H1 (cell line): Measurements from ENCODE around the gene FMO3. TPM values are rescaled to one million over a fixed set of nuclear protein-coding genes. Genes with fewer than 3 reads are reported as not detected.

Experiments used
- GTF2F1 ChIP-seq: IDR thresholded peaks from 2 replicates; pipeline ENCODE4 v1.6.1; 2012; ENCODE audit warnings: low read depth, low read length, improper control_type of control experiment, borderline replicate concordance
- YY1 ChIP-seq: IDR thresholded peaks from 2 replicates; pipeline ENCODE4 v1.6.1; 2011; ENCODE audit warnings: low read depth, mild to moderate bottlenecking, low read length
- polyA plus RNA-seq, 7 experiments: library from polyadenylated mRNA; depleted of rRNA in 3 of 7; stranded (reverse) in 5 of 7; unstranded in 2 of 7; fragments of >200 nt in 5 of 7; fragments of 200-250 nt in 2 of 7; gene quantifications; 1 replicate in 5 of 7; 2 replicates in 1 of 7; 4 replicates in 1 of 7; pipeline versions ENCODE4 v1.2.1 to v1.2.3, GENCODE V29; 2011 to 2013; ENCODE audit warnings: missing spikeins in 2 of 7, mixed read lengths in 2 of 7
- total RNA-seq: library from RNA; stranded (reverse); fragmentation: NEBNext Ultra II Directional; extraction: Animal tissue kit (Norgen Biotek cat#: 25700); gene quantifications from 2 replicates; pipeline ENCODE4 v1.2.1, GENCODE V29; 2021

The FMO3 gene
- total and polyA plus RNA-seq, 2 of the 8 experiments (the other 6 are each of a cell fraction or from before 2014, with no cell fraction given), result not detected

DNA sequence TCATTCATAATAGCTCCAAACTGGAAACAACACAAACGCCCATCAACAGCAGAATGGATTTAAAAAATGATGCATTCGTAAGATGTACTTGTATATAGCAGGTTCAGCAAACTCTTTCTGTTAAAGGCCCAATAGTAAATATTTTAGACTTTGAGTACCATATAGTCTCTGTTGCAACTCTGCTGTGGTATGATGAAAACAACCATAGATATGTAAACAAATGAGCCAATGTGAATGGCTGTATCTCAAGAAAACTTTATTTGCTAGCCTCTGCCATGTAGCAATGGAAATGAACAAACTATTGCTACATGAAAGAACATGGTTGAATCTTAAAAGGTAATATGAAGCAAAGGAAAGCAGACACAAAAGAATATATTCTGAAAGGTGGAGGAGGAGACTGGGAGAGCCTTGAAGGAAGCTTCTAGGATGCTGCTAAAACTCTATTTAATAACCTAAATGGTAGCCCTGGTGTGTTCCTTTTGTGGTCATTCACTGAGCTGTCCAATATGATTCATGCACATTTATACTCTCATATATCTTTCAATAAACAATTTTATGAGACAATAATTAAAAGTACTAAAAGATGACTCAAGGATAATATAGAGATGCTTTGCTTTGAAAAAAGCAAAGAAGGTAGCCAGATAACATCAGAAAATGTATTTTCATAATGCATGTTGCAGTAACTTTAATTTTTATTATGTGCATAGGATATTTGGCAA lies 29.1 kb upstream of the FMO3 start (continued):
- TF ChIP-seq YY1 (no peak), GTF2F1 (no peak)
